GM23338 (cell line): Measurements from ENCODE around the gene SCUBE2. TPM values are rescaled to one million over a fixed set of nuclear protein-coding genes. Genes with fewer than 3 reads are reported as not detected.

Source experiments
- ATAC-seq: fragments of 200-7000 bp; cut with Tn5 transposase; 3 replicates; pipeline ENCODE4 v1.9.1; 2020
- DNase-seq: peaks from one replicate; pipeline ENCODE4 v3.0.0-alpha.2; 2015; ENCODE audit warnings: low spot score
- H2AFZ ChIP-seq: fragments of 200-600 bp; sonication (generic); 2 replicates; pipeline ENCODE4 v1.8.0; 2016; ENCODE audit warnings: antibody characterized with exemption, mild to moderate bottlenecking, moderate library complexity
- H3F3A ChIP-seq: fragments of 200-600 bp; sonication (generic); replicated peaks from 2 replicates; pipeline ENCODE4 v1.8.0; 2017; ENCODE audit warnings: antibody characterized with exemption, mixed run types, low read depth
- H3K27ac ChIP-seq: fragments of 200-600 bp; sonication (generic); 2 replicates; pipeline ENCODE4 v1.6.1; 2016; ENCODE audit warnings: low read depth
- H3K27me3 ChIP-seq: fragments of 200-600 bp; sonication (generic); 2 replicates; pipeline ENCODE4 v1.8.0; 2016; ENCODE audit warnings: mild to moderate bottlenecking, mixed run types, moderate library complexity; ENCODE audit not compliant: insufficient read depth
- H3K36me3 ChIP-seq: fragments of 200-600 bp; sonication (generic); 2 replicates; pipeline ENCODE4 v1.8.0; 2016; ENCODE audit warnings: mild to moderate bottlenecking; ENCODE audit not compliant: insufficient read depth
- H3K4me1 ChIP-seq: fragments of 200-600 bp; sonication (generic); 2 replicates; pipeline ENCODE4 v1.8.0; 2016; ENCODE audit warnings: mild to moderate bottlenecking, moderate library complexity; ENCODE audit not compliant: insufficient read depth
- H3K4me2 ChIP-seq: fragments of 200-600 bp; sonication (generic); 2 replicates; pipeline ENCODE4 v1.7.1; 2017; ENCODE audit warnings: mixed run types
- H3K4me3 ChIP-seq: fragments of 200-600 bp; sonication (generic); 2 replicates; pipeline ENCODE4 v1.6.1; 2016; ENCODE audit warnings: mixed run types
- H3K79me2 ChIP-seq: fragments of 200-600 bp; sonication (generic); replicated peaks from 2 replicates; pipeline ENCODE4 v1.8.0; 2017; ENCODE audit warnings: mild to moderate bottlenecking; ENCODE audit not compliant: insufficient read depth
- H3K9me2 ChIP-seq: fragments of 200-600 bp; sonication (generic); 2 replicates; pipeline ENCODE4 v1.8.0; 2017; ENCODE audit not compliant: insufficient read depth
- H4K20me1 ChIP-seq: fragments of 200-600 bp; sonication (generic); replicated peaks from 2 replicates; pipeline ENCODE4 v1.8.0; 2017; ENCODE audit warnings: mild to moderate bottlenecking; ENCODE audit not compliant: insufficient read depth
- H3K27ac Mint-ChIP-seq: 2 replicates; pipeline ENCODE4 v1.8.0; 2020; ENCODE audit warnings: inconsistent platforms, mild to moderate bottlenecking, moderate library complexity, mixed read lengths
- H3K27me3 Mint-ChIP-seq: 3 replicates; pipeline ENCODE4 v1.8.0; 2022; ENCODE audit warnings: low read depth, mild to moderate bottlenecking, moderate library complexity, mixed read lengths, inconsistent platforms; ENCODE audit not compliant: insufficient read depth, poor library complexity
- H3K36me3 Mint-ChIP-seq: 3 replicates; pipeline ENCODE4 v1.8.0; 2021; ENCODE audit warnings: low read depth, mild to moderate bottlenecking, inconsistent platforms, moderate library complexity, mixed read lengths
- H3K4me1 Mint-ChIP-seq: 3 replicates; pipeline ENCODE4 v1.8.0; 2020; ENCODE audit warnings: mild to moderate bottlenecking, inconsistent platforms, mixed read lengths
- H3K4me3 Mint-ChIP-seq: 3 replicates; pipeline ENCODE4 v1.8.0; 2021; ENCODE audit warnings: moderate library complexity, mild to moderate bottlenecking, inconsistent platforms, mixed read lengths
- H3K9me3 Mint-ChIP-seq: 3 replicates; pipeline ENCODE4 v1.8.0; 2020; ENCODE audit warnings: moderate library complexity, mild to moderate bottlenecking, inconsistent platforms, mixed read lengths
- CREB1 ChIP-seq: fragments of 250-450 bp; sonication (Bioruptor Pico); IDR thresholded peaks from 2 replicates; pipeline ENCODE4 v1.5.0; 2020; ENCODE audit warnings: low read depth, mild to moderate bottlenecking, moderate library complexity
- EZH2 ChIP-seq: fragments of 200-600 bp; sonication (generic); IDR thresholded peaks from one replicate; pipeline ENCODE4 v1.8.0; 2017; ENCODE audit warnings: antibody characterized with exemption, mild to moderate bottlenecking, low read depth; ENCODE audit not compliant: unreplicated experiment
- EZH2phosphoT487 ChIP-seq: fragments of 200-600 bp; sonication (generic); IDR thresholded peaks from one replicate; pipeline ENCODE4 v1.8.1; 2018; ENCODE audit warnings: antibody characterized with exemption; ENCODE audit not compliant: unreplicated experiment
- JUNB ChIP-seq: IDR thresholded peaks from one replicate; pipeline ENCODE4 v1.6.1; 2016; ENCODE audit warnings: antibody characterized with exemption; ENCODE audit not compliant: unreplicated experiment
- NANOG ChIP-seq: IDR thresholded peaks from 2 replicates; pipeline ENCODE4 v1.6.1; 2016; ENCODE audit warnings: antibody characterized with exemption, borderline replicate concordance
- POLR2AphosphoS5 ChIP-seq: IDR thresholded peaks from 2 replicates; pipeline ENCODE4 v1.6.1; 2016; ENCODE audit warnings: antibody characterized with exemption, low read depth
- ZNF114 ChIP-seq: fragments of 250-450 bp; sonication (Bioruptor Pico); IDR thresholded peaks from 2 replicates; pipeline ENCODE4 v1.5.0; 2020; ENCODE audit warnings: mild to moderate bottlenecking, moderate library complexity
- ZNF331 ChIP-seq: fragments of 250-450 bp; sonication (Bioruptor Pico); IDR thresholded peaks from 2 replicates; pipeline ENCODE4 v1.5.0; 2020; ENCODE audit warnings: low read depth, mild to moderate bottlenecking, moderate library complexity
- polyA plus RNA-seq: library from polyadenylated mRNA; unstranded; fragments of >200 nt; fragmentation: Nextera tagmentation; extraction: Ambion mirVana; gene quantifications from 2 replicates; pipeline ENCODE4 v1.2.1, GENCODE V29; 2016
- total RNA-seq: library from RNA; depleted of rRNA; stranded (reverse); fragments of >200 nt; shearing (Covaris generic); gene quantifications from 2 replicates; pipeline ENCODE4 v1.2.3, GENCODE V29; 2014
- TF ChIP-seq, protein P1 (sequence below): IDR thresholded peaks from one replicate; pipeline ENCODE4 v1.6.1; 2018; ENCODE audit warnings: antibody characterized with exemption; ENCODE audit not compliant: unreplicated experiment
- TF ChIP-seq, protein P2 (sequence below), 2 experiments: fragments of 200-600 bp in 1 of 2; sonication (generic) in 1 of 2; conservative IDR thresholded peaks; 2 replicates each; pipeline versions ENCODE4 v1.5.1 to v1.6.1; 2016 to 2017; ENCODE audit warnings: antibody characterized with exemption in 2 of 2, low read depth in 2 of 2, mild to moderate bottlenecking in 2 of 2, moderate library complexity in 1 of 2

SCUBE2 gene
- total and polyA plus RNA-seq, 2 experiments from 2014 or later, result 0.47 to 0.63 TPM

DNA sequence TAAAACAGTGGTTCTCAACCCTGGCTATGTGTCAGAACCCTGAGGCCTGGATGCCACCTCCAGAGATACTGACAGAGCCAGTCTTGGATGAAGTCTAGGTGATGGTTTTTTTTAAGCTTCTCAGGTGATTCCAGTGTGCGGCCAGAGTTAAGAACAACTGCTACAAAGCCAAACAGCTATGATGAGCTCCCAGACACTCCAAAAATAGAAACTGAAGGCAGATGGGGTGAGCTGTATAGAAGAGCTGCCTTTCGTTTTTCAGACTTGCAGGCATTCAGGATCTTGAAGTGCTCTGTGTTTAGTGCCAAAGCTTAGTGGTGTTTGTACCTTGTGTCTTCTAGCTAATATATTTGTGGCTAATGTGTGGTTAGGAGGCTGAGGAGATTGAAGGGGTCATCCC, 14.2 kb downstream of the SCUBE2 start:
- peaks cover 4% of the 10 kb centered on the region for H3K27me3 Mint-ChIP-seq
- H3K4me2 ChIP-seq, result no peak overlapping the region
- no peaks in the 10 kb centered on the region for H3K36me3 ChIP-seq
- no peaks in the 10 kb centered on the region for H3K79me2 ChIP-seq
- H3K27ac ChIP-seq, result no peak overlapping the region
- H3K9me3 Mint-ChIP-seq, result peaks cover 1% of the 10 kb centered on the region; the same call in 2 of the 3 replicates
- H3K4me3 ChIP-seq, result no peak overlapping the region
- no peak overlapping the region for H3K4me3 Mint-ChIP-seq
- peaks cover 5% of the 10 kb centered on the region; the same call in 1 of the 3 replicates for H3K4me1 Mint-ChIP-seq
- H3F3A ChIP-seq, result no peaks in the 10 kb centered on the region
- no peak overlapping the region for H3K27ac Mint-ChIP-seq
- H2AFZ ChIP-seq, result no peak overlapping the region
- TF ChIP-seq, protein P1, sequence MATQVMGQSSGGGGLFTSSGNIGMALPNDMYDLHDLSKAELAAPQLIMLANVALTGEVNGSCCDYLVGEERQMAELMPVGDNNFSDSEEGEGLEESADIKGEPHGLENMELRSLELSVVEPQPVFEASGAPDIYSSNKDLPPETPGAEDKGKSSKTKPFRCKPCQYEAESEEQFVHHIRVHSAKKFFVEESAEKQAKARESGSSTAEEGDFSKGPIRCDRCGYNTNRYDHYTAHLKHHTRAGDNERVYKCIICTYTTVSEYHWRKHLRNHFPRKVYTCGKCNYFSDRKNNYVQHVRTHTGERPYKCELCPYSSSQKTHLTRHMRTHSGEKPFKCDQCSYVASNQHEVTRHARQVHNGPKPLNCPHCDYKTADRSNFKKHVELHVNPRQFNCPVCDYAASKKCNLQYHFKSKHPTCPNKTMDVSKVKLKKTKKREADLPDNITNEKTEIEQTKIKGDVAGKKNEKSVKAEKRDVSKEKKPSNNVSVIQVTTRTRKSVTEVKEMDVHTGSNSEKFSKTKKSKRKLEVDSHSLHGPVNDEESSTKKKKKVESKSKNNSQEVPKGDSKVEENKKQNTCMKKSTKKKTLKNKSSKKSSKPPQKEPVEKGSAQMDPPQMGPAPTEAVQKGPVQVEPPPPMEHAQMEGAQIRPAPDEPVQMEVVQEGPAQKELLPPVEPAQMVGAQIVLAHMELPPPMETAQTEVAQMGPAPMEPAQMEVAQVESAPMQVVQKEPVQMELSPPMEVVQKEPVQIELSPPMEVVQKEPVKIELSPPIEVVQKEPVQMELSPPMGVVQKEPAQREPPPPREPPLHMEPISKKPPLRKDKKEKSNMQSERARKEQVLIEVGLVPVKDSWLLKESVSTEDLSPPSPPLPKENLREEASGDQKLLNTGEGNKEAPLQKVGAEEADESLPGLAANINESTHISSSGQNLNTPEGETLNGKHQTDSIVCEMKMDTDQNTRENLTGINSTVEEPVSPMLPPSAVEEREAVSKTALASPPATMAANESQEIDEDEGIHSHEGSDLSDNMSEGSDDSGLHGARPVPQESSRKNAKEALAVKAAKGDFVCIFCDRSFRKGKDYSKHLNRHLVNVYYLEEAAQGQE, result no peak
- TF ChIP-seq, protein P2, sequence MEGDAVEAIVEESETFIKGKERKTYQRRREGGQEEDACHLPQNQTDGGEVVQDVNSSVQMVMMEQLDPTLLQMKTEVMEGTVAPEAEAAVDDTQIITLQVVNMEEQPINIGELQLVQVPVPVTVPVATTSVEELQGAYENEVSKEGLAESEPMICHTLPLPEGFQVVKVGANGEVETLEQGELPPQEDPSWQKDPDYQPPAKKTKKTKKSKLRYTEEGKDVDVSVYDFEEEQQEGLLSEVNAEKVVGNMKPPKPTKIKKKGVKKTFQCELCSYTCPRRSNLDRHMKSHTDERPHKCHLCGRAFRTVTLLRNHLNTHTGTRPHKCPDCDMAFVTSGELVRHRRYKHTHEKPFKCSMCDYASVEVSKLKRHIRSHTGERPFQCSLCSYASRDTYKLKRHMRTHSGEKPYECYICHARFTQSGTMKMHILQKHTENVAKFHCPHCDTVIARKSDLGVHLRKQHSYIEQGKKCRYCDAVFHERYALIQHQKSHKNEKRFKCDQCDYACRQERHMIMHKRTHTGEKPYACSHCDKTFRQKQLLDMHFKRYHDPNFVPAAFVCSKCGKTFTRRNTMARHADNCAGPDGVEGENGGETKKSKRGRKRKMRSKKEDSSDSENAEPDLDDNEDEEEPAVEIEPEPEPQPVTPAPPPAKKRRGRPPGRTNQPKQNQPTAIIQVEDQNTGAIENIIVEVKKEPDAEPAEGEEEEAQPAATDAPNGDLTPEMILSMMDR (conservative IDR thresholded peaks at IDR 0.05; ENCODE audit: low read depth in 2 of 2), result no peak
- no peak for TF ChIP-seq EZH2phosphoT487
- no peak for ATAC-seq
- peaks cover 5% of the 10 kb centered on the region; the same call in 1 of the 2 replicates for H3K4me1 ChIP-seq
- H3K27me3 ChIP-seq, result no peaks in the 10 kb centered on the region
- DNase-seq, result no peak
- no peaks in the 10 kb centered on the region for H3K9me2 ChIP-seq
- H3K36me3 Mint-ChIP-seq, result peaks cover 1% of the 10 kb centered on the region; the same call in 1 of the 3 replicates
- H4K20me1 ChIP-seq, result no peaks in the 10 kb centered on the region

DNA sequence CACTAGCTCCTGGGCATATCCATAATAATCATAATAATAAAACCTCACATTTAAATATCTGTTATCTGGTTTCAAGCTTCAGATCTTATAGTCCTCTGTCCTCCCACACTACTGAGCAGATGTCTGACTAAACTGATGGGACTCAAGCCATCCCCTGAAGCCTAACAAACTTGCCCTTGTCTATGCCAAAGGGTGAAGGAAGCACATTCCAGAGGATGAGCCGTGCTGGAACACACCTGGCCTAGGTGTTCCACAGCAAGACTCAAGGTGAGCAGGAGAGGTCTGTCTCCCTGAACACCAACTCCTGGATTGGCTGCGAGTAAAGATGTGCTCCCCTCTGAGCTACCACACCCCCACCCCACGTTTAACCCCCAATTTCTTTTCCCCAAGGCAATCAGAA, 14.7 kb downstream of the SCUBE2 start:
- H3K36me3 ChIP-seq, result no peaks in the 10 kb centered on the region
- no peak overlapping the region for H3K4me3 ChIP-seq
- no peaks in the 10 kb centered on the region; the same call in 2 of the 3 replicates for H3K9me3 Mint-ChIP-seq
- peaks cover 4% of the 10 kb centered on the region for H3K27me3 Mint-ChIP-seq
- no peak for ATAC-seq
- no peaks in the 10 kb centered on the region for H3K9me2 ChIP-seq
- no peak overlapping the region for H3K27ac ChIP-seq
- H2AFZ ChIP-seq, result no peak overlapping the region
- peaks cover 5% of the 10 kb centered on the region; the same call in 1 of the 2 replicates for H3K4me1 ChIP-seq
- no peak overlapping the region for H3K27ac Mint-ChIP-seq
- no peak for DNase-seq
- H3K4me1 Mint-ChIP-seq, result peaks cover 6% of the 10 kb centered on the region; the same call in 2 of the 3 replicates
- H3K36me3 Mint-ChIP-seq, result no peaks in the 10 kb centered on the region
- no peaks in the 10 kb centered on the region for H3F3A ChIP-seq
- H3K27me3 ChIP-seq, result no peaks in the 10 kb centered on the region
- no peaks in the 10 kb centered on the region for H3K79me2 ChIP-seq
- no peak overlapping the region for H3K4me2 ChIP-seq
- H4K20me1 ChIP-seq, result no peaks in the 10 kb centered on the region
- no peak overlapping the region for H3K4me3 Mint-ChIP-seq
- TF ChIP-seq EZH2phosphoT487 (no peak), ZNF331 (CRISPR knock-in tag) (no peak), NANOG (no peak), JUNB (no peak), ZNF114 (CRISPR knock-in tag) (no peak), CREB1 (CRISPR knock-in tag) (no peak), EZH2 (no peak), POLR2AphosphoS5 (no peak)
- TF ChIP-seq, protein P2 (conservative IDR thresholded peaks at IDR 0.05; ENCODE audit: low read depth in 2 of 2), result no peak
- TF ChIP-seq, protein P1, result no peak
